ENCODE data around the gene TBC1D22A.

The TBC1D22A gene

DNA sequence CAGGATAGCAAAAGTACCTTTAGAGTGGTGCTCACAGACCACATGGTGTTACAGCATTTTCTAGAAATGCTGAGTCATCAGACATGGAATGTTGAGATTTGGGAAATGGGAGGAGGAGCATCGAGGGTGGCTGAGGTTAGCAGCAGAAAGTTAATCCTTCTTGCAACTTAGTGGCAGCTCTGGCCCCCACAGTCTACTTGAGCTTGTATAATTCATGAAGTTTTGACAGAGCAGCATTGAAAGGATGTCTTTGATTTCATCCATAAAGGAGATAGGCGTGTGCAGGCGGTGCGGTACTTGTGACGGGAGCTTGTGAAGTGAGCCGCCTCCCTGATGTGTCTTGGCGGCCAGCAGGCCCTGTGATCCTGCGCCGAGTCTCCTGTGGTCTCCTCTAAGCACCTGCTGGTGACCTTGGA, 330.5 kb downstream of the TBC1D22A start:
- DNase-seq, result no peak

DNA sequence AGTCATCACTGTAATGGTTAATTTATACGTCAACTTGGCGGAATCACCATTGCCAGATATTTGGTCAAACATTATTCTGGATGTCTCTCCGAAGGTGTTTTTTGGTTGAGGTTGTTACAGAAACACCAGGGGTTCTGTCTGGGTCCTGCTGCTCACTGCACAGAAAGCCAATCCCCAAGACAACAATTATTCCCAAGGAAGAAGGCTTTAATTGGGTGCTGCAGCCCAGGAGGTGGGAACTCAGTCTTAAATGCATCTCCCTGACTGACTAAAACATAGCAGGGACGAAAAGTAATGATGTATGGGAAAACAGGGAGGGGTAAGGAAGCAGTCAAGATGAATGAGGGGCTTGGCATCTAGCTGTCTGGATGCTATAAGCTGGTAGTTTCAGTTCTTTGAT, 331.3 kb downstream of the TBC1D22A start:
- DNase-seq, result no peak

DNA sequence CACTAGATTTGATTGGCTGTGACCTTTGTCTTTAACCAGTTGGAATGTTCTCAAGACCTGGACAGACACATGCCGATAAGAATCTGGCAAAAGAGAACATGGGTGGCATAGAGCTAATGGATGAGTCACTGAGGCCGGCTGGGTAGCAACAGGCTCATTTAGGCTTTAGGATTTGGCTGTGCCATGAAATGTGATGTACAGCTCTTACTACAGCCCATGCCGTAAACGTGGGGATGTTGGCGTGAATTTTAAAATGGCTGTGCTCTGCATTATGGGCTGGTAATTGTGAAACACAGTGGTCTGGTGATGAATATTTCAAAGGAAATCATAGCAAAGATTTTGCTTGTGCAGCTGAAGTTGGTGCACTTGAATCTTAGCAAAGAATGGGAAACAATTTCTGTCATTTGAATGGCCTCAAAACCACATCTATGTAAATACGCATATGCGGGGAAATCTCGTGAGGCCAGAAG, 332.4 kb downstream of the TBC1D22A start:
- no peak for DNase-seq

DNA sequence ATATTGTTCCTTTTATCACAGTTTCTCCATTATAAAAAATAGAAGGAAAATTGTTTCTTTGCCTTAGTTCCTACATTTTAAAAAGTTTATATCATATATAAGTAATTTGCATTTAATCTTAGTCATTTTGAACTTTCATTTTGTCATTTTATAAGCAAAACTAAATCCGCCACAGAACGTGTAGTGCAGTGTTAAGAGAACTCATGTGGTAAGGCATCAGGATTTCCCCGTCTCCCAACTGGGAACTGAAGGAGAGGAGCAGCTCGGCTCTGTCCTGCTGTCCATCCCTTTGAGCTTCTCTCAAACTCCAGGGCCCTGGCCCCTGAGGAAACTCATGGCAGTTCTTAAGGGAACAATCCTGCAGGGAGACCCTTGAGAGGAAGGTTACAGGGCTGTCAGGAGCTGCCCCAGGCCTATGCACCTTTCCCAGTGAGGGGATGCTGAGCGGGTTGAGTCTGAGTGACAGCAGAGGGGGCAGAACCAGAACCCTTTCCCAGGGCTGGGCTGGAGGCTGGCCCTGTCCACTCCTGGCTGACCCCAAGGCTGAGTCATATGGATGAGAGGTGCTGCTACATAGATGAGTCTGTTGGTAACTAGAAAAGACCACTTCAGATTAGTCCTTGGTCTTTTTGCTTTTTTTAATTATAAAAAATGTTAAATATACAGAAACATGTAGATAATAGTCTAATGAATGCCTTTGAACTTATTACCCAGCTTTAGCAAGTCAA, 333.1 kb downstream of the TBC1D22A start:
- DNase-seq, result no peak

DNA sequence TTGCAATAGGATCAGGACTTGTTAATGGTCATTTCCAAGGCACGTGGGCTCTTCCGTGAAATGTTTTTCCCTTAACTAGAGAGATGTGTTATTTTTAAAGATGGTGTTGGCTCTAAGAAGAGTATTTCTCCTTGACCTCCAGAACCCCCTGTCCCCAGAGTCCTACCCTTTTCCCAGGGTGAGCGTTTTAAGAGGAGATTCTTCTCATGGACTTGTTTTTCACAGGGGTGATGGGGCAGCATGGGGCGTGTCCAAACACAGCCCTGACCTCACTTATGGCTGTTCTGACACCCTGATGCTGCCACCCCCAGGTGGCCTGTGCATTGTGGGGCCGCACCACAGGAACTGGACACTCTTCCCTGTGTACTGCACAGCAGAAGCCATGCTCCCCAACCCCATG, 335.7 kb downstream of the TBC1D22A start:
- no peak for DNase-seq

DNA sequence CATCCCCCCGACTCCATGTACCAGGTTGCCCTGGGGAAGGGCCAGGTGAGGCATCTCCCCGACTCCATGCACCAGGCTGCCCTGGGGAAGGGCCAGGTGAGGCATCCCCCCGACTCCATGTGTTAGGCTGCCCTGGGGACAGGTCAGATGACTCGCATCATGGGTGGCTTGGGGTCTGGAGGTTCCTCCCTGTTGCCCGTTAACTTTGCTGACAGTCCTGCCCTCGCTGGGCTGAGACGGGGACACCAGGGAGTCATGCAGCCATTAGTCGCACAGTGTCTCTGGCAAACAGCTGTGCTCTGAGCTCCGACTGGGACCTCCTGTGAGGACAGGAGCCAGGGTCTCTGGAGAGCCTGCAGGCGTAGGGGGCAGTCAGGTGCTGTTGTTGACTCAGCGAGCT, 336.1 kb downstream of the TBC1D22A start:
- DNase-seq, result no peak

DNA sequence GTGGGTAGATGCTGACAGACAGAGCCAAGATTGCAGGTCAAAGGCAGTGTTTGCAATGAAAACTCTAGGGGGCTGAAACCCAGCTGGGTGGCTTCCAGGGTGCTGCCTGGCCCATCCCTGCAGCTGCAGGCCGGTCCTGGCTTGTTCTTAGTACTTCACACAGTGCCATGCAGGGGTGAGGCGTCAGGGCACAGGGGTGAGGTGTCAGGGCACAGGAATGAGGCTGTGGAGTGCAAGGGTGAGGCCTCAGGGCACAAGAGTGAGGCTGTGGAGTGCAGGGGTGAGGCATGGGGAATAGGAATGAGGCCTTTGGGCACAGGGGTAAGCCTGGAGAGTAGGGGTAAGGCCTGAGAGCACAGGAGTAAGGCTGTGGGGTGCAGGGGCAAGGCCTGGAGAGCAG, 337.6 kb downstream of the TBC1D22A start:
- no peak for DNase-seq

DNA sequence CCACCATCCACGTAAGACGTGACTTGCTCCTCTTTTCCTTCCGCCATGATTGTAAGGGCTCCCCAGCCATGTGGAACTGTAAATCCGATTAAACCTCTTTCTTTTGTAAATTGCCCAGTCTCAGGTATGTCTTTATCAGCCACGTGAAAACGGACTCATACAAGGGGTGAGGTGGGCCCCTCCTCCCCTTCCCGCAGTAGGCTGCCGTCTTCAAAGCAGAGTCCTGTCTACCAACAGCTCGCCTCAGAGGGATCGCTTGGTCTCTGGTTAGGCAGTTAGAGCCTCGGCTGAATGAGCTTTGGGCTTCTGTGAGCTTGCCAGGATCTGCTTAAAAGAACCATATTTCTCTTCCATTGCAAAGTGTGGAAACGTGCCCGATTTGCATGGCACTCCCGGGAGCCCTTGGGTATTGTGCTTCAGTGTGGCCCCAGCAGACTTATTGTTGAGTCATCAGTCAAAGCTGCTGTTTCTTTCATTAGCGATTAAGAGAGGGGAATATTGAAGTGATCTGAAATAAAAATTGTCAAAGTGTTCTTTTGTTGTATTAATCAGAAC, 338.3 kb downstream of the TBC1D22A start:
- no peak for DNase-seq

DNA sequence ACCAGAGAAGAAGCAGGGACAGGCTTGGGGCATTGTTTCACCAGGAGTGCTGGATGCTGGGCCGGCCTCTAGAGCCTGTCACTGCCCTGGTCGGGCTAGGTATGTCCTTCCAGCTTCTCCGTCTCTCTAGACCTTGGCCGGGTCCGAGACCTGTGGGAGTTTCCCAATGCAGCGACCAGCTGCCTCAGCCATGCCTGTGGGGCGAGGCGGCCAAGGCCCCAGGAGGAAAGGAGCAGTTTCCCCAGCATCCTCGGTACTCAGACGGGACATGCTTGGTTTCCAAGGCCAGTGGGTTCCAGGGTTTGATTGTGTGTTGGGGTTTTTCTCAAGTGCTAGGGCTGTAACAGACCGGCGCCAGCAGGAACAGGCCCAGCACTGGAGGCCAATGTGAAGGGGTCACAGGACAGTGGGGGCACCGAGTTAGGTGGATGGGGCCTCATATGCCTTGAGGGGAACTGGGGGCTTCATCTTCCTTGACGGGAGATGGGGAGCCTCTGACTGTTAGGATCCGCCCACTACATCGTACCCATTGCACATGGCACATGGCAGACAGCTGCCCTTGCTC, 339.0 kb downstream of the TBC1D22A start:
- DNase-seq, result no peak

DNA sequence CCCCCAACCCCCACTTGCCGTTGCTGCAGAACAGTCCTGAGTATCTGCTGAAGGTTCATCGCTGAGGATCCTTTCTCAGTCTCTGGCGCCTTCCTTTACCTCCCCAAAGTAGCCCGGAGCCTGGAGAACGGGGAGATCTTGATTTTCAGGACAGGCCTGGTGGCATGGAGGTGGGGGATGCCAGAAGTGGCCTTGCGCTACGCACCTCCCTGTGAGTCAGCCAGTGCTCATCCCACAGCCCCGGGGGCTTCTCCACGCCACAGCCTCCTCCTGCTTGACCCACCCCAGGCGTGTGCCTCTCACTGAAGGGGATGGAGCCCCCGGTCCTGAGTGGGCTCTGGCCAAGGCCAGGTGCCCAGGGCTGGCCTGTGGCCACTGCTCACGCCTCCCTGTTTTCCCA, 339.6 kb downstream of the TBC1D22A start:
- no peak for DNase-seq

DNA sequence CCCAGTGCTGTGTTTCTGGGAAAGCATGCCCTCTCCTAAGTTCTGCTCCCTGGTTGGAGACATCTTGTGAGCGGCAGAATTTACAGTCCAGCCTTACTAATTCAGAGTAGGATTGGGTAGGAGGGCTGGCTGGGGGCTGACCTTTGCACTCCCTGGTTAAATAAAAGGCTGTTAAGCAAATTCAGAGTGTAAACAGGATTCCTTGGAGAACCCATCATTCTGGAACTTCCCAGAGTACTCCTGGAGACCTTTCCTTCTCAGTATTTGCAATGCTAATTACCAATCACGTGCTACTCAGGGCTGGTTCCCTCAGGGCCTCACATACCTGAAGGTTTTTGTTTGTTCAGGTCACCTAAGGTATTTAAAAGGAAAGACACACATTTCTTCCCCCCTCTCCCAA, 340.2 kb downstream of the TBC1D22A start:
- no peak for DNase-seq

DNA sequence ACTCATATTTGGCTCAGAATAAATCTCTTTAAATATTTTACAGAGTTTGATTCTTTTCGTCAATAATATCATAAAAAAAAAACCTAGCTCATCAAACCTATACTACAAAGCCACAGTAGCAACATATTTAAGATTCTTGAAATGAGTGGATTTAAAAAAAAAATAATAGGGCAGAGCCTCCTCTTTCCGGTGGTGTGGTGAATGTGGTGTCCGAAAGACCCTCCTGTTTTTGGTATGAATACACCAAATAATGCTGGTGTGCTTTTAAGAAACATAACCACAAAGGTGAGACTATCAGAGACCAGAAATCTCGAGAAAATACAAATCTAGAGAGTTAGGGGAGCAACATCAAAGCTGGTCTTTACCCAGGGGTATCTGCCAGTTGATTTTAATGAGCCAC, 342.6 kb downstream of the TBC1D22A start:
- no peak for DNase-seq

DNA sequence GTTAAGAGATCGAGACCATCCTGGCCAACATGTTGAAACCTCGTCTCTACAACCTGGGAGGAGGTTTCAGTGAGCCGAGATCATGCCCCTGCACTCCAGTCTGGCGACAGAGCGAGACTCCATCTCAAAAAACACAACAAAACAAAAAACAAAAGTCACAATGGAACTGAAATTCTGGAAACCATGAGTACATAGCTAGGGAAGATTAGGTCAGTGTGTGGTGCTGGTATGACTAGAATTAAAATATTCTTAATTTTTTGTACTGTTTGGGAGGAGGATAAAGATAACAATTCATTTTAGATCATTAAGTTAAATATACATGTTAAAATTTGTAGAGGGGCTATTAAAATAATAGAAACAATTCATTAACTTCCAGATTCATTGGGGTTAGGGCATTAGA, 344.4 kb downstream of the TBC1D22A start:
- no peak for DNase-seq

DNA sequence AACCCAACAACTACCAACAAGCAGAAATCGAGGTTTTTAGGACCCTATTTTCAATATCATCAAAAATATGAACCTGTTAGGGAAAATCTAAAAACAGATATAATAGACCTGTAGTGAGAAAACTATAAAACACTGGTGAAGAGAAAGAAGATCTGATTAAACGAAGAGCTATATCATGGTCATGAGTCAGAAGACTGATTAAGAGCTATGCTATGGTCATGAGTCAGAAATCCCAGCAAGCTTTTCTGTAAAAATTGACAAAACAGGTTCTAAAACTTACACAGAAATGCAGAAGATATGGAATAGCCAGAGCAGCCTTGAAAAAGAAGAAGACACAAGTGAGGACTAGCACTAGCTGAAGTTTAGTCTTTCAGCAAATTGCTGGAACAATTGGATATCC, 345.0 kb downstream of the TBC1D22A start:
- no peak for DNase-seq

DNA sequence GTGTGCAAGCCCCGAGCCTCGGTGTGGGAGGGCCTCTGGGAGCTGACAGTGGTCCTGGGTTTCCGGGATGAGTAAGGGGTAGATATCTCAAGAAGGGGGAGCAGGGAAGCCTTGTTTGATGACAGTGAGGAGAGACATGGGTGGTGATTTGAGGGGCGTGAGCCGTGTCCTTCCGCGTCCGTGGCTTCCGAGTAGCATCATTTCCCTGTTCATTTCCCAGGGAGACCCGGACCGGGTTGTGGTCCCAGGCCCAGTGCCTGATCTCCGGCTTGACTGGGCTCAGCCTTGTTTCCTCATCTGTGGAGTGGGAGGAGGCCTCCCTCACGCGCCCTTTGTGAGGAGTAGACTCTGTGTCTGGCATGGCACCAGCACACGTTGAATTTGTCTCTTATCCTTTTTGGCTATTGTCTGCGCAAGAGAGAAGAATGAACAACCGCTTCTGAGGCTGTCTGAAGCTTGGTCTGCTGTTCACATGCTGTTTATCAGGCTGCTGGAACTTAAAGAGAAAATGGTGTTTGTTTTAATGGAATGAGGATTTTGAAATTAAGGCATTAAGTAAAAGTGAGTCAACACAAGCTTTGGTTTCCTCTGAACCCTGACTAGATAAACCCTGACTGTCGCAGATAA, 348.5 kb downstream of the TBC1D22A start:
- no peak for DNase-seq

DNA sequence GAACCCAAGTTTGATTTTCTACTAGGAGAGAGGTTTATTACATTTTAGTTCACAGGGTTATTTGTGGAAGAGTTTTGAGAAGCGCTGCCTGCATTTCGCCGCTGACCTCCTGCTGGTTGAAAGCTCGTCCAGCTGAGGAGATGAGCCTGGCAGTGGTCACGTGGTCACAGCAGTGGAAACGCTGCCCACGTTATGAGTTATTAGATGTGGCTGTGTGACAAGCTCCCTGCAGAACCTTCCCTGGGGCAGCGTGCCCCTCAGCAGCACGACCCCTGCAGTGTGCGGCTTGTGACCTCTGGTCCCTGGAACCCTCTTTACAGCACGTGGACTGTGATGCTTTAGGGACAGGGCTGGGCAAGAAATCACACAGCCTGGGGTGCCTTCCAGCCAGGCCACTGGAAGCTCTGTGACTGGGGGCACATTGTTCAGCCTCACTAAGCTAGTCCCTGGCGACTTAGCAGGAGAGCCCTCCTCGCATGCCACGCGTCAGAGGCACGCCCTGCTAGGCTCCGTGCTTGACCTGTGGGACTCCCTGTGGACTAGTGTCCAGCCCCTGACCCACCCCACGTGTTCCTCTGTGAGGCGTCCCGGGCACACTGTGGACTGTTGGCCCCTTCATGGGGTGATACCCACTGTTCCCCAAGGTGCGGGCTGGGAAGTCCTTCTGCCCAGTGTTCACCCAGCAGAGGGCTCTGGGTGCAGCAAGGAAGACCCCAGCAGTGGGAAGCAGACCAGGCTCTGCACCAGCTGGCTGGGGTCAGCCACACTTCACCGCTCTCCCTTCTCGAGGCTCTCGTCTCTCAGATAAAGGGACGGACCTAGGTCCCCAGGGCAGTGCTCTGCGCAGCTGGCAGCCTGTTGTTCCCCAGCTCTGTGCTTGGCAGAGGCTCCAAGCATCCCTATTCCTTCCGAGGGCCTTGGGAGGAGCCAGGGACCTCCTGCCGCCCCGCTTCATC, 349.5 kb downstream of the TBC1D22A start:
- no peak for DNase-seq

DNA sequence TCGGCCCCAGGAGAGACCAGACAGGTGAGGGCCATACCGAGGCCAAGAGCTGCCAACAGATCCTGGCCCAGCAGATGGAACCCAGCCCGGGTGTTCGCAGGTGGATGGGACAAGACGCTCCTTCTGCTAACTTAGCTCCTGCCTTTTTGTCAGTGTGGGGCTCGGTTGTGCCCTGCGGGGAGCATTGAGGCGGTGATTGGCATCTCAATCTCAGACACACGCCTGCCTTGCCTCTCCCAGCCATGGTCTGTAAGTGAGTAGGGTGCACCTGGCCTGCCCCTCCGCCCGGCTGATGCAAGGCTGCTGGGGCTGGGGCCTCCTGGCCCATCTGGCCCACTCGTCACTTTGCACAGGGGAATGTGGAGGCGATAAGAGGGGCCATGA, 350.1 kb downstream of the TBC1D22A start:
- DNase-seq, result no peak

DNA sequence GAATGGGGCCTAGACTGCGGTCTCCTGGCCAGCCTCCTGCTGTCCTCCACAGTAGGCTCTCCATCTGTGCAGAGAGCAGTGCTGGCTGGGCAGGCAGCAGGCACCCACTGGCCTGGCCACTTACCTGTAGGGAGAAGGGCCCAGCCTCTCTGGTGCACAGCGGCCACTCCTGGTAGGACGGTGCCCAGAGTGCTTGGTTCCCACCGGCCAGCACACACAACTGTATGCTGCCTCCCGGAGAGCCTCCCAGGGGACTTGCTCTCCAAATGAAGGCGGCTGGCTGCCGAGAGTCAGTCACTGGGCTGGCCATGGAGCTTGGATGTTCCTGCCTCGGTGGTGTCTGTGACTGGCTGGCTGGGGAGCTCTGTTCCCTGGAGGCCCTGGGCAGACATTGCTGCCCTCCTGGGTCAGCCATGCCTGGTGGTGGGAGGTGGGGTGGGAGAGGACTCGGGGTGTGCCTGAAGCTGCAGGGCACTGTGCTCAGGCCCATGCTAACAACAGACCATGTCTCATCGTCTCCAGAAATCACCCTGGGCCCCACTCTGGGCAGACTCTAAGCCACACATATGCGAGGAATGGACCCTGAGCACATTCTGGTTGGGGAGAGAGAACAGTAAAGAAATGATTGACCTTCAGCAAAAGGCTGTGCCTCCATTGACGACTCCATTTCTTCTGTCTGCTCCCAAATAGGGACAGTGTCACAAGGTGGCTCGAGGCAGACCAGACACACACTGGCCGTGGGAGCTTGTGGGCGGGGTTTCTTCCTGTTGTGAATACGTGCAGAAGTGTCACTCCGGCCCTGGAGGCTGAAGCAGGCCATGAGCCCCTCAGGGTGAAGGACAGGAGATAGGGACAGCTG, 350.8 kb downstream of the TBC1D22A start:
- no peak for DNase-seq

DNA sequence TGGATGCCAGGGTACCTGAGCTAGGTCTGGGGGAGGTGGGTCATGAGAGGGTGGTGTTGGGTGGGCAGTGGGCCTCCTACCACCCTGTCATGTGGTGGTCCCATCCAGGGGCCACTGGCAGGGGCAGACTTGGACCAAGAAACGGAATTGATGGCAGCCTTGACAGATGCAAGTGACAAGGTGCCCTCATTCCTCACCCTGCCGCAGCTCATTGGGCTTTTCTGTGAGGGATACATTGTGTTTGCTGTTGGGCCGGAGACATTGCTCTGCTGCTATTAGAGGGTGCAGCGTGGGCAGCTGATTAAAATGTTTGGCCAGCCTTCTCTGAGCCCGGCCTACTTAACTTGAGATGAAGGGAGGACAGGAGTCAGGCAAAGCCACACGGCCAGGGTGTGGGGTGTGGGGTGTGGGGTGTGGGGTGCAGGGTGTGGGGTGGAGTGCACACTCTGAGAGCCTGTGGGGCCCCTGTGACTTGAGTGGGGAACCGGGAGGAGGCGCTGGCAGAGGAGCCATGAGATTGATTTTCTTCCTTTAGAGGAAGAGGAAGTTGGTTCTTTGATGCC, 351.5 kb downstream of the TBC1D22A start:
- no peak for DNase-seq

DNA sequence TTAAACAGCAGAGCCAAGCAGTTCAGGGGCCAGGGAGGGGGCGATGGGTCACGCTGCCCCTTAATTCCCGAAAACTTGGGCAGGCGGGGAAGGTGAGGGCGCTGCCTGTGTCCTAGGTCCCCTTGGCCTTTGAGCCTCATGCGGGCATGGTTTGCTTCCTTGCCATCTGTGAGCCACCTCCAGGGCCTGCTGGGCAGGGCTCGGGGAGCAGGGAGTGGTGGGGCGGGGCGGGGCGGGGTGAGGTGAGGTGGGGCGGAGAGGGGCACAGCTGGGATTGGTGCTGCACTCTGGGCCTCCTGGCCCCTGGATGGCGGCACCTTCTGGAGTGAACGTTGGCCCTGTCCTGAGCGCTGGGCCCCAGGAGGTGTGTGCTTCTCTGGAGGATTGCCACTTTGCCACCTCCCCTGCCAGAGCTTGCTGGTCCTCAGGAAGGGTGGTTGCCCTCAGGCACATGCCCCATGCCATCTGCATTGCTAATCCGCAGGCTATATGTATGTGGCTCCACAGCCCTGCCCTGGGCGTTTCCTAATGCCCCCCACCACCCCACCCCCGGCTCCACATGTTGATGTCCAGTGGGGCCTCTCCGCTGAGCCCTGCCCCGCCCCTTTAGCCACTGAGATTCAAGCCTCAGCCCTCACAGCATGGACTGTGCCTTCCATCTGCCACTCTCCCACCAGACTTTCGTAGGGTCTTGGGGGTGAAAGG, 352.5 kb downstream of the TBC1D22A start:
- no peak for DNase-seq

DNA sequence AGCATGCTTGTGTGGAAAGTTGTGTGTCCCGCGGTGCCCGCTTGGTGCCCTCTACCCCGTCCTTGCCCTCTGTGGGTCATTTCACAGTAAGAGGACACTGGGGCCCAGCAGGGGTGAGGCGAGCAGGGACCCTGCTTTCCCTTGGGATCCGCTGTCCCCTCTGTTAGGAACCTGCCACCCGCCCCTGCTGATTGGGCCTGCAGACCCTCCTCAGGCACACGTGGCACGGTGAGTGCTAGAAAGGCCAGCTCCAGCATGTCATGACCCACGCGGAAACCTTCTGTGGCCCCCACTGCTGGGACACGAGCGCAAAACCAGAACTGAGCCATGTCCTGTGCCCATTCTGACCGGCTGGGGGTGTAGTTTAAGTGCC, 353.1 kb downstream of the TBC1D22A start:
- no peak for DNase-seq
